HG02938 (cell line): ENCODE data around the gene KLC4.

Experiments used
- ATAC-seq: cut with Tn5 transposase; IDR thresholded peaks from one replicate; pipeline ENCODE4 v1.9.1; 2021; ENCODE audit warnings: mild to moderate bottlenecking, moderate library complexity; ENCODE audit not compliant: unreplicated experiment

KLC4 gene

GRCh38 chr6:43059168-43060033, at the start of gene KLC4, which contains the start of gene MRPL2:
Gene KLC4, plus strand, starts transcription at chr6:43059631. Its CDS starts 1,705 bp downstream, at chr6:43061336.
Gene MRPL2, minus strand, starts transcription at chr6:43059434. Its CDS starts 53 bp downstream, at chr6:43059381.
- peak; percentile 89 for ATAC-seq

GRCh38 chr6:43011207-43011606, 48.2 kb upstream of the KLC4 start:
- no peak for ATAC-seq

- no peak for ATAC-seq
Measured at GRCh38 chr6:43012364-43012763, 47.1 kb upstream of the KLC4 start.

GRCh38 chr6:43013097-43013842, 46.2 kb upstream of the KLC4 start:
- peak; percentile 1 for ATAC-seq

- peak; percentile 94 for ATAC-seq
Measured at GRCh38 chr6:43013843-43014433, 45.5 kb upstream of the KLC4 start, which contains the start of the genes KLHDC3 and MEA1. Gene KLHDC3, plus strand, starts transcription at chr6:43014249. Its CDS starts 2,944 bp downstream, at chr6:43017193. Gene MEA1, minus strand, starts transcription at chr6:43013946. Its CDS starts 133 bp downstream, at chr6:43013813.

- ATAC-seq = no peak
Measured at GRCh38 chr6:43014434-43014909, 45.0 kb upstream of the KLC4 start.

- ATAC-seq = no peak
Measured at GRCh38 chr6:43016176-43016942, 43.1 kb upstream of the KLC4 start.

- no peak for ATAC-seq
Measured at GRCh38 chr6:43016943-43017334, 42.5 kb upstream of the KLC4 start.

- no peak for ATAC-seq
Measured at GRCh38 chr6:43019152-43019551, 40.3 kb upstream of the KLC4 start.

- ATAC-seq = no peak
Measured at GRCh38 chr6:43020052-43020705, 39.3 kb upstream of the KLC4 start.

- ATAC-seq = no peak
Measured at GRCh38 chr6:43020847-43021246, 38.6 kb upstream of the KLC4 start.

- ATAC-seq = no peak
Measured at GRCh38 chr6:43021270-43022047, 38.0 kb upstream of the KLC4 start, which contains the start of gene RRP36. Gene RRP36, plus strand, starts transcription at chr6:43021623. Its CDS starts 32 bp downstream, at chr6:43021655.

- no peak for ATAC-seq
Measured at GRCh38 chr6:43024436-43024835, 35.0 kb upstream of the KLC4 start.

GRCh38 chr6:43026365-43026764, 33.1 kb upstream of the KLC4 start:
- ATAC-seq = no peak

GRCh38 chr6:43029120-43029519, 30.3 kb upstream of the KLC4 start:
- no peak for ATAC-seq

GRCh38 chr6:43032326-43032725, 27.1 kb upstream of the KLC4 start:
- ATAC-seq = no peak

GRCh38 chr6:43033496-43034189, 25.8 kb upstream of the KLC4 start:
- no peak for ATAC-seq

- ATAC-seq = no peak
Measured at GRCh38 chr6:43034190-43034525, 25.3 kb upstream of the KLC4 start.
